ENCODE data around the gene ATP9B.

DNA sequence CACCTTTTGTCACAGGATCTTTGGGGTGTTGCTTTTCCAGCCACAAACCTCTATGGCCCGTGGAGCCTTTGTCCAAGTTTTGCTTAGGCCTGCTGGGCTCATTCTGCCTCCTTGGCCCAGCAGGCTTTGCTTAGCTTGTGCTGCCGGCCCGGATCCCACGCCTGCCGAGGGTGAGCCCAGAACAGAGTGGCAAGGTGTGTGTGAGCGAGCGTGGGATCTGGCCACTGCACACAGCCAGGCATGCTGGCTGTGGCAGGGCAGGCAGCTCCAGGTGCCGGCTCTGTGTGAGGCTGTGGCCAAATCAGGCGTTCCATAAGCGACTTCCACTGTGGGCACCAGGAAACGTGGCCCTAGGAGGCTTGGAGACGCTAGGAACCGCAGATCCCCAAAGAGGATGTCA, 97.5 kb downstream of the ATP9B start:
- TF ChIP-seq EZH2 (IDR thresholded peaks at IDR 0.05; ENCODE audit: insufficient read depth, poor library complexity, severe bottlenecking) (no peak), EZH2phosphoT487 (IDR thresholded peaks at IDR 0.05; ENCODE audit: insufficient read depth, low read depth) (no peak)

Data from GM23248 (cell line).